GM10266 (cell line): ENCODE measurements around the gene MLLT1.

ENCODE experiments used
- DNase-seq: peaks from one replicate; pipeline ENCODE4 v3.0.0; 2012; ENCODE audit errors: extremely low spot score
- TF ChIP-seq, protein P1 (sequence below): IDR thresholded peaks from 2 replicates; pipeline ENCODE4 v1.5.1; 2012; ENCODE audit warnings: mild to moderate bottlenecking, low read depth; ENCODE audit not compliant: control insufficient read depth, insufficient read depth; ENCODE audit errors: missing control alignments

The MLLT1 gene

DNA sequence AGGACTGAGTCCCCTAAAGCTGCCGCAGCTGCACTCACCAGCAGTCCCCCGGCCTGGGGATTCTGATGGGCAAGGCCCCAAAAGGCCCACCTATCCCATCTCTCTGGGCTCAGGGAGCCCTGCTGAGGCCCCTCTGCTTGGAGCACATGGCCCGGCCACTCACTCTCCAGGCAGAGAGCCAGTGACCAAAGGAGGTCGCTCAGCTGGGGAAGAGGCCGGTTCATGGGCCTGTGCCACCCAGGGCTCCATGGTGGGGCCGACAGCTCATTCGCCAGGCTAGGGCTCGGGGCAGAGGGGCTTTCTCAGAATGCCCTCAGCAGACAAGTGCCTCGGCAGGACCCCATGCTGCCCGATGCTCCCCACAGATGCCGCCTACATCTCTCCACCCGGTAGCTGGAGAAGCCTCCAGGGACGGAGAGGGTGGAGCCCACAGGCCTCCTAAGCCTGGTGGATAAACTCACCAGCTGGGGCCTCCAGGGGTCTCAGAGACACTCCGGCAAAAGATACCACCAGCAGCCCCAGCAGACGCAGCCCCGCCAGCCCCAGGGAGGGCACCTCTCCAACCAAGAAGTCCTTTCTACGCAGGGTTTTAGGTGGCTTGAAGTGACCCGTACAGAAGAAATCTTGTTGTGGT lies 54.4 kb downstream of the MLLT1 start:
- TF ChIP-seq, protein P1, sequence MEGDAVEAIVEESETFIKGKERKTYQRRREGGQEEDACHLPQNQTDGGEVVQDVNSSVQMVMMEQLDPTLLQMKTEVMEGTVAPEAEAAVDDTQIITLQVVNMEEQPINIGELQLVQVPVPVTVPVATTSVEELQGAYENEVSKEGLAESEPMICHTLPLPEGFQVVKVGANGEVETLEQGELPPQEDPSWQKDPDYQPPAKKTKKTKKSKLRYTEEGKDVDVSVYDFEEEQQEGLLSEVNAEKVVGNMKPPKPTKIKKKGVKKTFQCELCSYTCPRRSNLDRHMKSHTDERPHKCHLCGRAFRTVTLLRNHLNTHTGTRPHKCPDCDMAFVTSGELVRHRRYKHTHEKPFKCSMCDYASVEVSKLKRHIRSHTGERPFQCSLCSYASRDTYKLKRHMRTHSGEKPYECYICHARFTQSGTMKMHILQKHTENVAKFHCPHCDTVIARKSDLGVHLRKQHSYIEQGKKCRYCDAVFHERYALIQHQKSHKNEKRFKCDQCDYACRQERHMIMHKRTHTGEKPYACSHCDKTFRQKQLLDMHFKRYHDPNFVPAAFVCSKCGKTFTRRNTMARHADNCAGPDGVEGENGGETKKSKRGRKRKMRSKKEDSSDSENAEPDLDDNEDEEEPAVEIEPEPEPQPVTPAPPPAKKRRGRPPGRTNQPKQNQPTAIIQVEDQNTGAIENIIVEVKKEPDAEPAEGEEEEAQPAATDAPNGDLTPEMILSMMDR = no peak
- DNase-seq = no peak

DNA sequence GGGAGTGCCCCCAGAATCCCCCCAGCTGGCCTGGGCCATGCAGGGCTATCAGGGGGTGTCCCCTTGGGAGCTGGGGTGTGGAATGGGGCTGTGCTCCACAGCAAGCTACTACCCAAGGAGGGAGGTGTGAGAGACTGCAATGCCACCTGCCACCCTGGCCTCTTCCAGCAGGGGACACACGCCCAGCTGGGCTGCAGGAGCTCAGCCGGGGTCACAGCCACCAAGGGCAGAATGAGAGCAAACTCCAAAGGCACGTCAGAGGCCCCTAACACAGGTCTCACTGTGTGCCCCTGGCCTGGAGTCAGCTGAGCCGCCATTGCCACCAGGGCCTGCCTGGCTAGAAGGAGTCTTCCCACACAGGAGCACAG lies 55.5 kb downstream of the MLLT1 start:
- TF ChIP-seq, protein P1 = no peak
- DNase-seq = no peak

DNA sequence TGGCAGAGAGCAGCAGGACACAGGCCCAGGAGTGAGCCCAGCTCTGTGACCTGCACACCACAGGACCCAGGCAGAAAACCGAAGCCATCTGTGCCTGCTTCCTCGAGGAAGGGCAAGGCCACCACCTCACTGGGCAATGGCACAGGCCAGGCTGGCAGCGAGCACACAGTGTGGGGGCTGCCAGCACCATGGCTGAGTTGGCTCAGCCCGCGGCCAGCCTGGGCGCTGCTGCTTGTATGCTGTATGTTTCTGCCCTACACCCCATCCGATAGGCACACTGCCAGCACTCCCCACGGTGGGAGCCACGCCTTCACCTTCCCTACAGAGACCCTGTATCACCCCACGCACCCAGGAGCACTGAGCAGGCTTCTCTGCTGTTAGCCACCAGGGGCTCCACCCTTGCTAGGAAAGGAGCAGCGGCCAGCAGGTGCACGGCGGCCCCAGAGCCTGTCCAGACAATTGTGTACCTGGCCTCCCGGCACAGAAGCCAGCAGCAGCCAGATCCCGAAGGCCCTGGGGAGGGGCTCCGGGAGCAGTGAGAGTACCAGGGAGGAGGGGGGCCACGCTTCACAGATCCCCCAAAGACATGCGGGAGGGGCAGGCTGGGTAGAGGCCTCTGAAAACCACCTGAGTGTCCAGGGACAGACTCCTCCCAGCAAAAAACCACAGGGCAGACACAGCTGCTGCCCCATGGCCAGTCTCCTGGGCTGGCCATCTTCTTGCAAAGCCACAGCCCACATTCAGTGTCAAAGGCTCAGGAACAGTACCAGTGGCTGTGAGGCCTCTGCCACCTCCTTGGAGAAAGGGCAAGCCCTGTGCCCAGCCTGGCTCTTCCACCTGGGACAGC lies 56.1 kb downstream of the MLLT1 start:
- DNase-seq = no peak
- TF ChIP-seq, protein P1 = no peak

DNA sequence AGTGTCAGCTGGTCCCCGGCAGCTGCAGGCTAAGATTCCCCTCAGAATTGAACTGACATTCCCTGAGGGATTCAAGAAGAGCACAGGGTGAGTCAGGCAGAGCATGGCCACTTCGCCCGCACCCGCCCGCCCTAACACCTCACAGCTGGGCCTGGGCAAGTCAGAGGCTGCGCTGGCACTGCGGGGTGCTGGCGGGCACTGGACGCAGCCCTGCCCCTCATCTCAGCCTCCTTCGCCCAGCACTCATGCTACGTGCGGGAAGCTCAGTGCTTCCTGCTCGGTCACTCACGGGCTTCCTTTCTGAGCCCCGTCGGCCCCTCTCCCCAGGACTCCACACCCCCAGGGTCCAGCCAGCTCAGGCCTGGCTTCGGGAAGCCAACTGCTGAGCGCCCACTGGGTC lies 56.9 kb downstream of the MLLT1 start:
- TF ChIP-seq, protein P1 = no peak
- no peak for DNase-seq

DNA sequence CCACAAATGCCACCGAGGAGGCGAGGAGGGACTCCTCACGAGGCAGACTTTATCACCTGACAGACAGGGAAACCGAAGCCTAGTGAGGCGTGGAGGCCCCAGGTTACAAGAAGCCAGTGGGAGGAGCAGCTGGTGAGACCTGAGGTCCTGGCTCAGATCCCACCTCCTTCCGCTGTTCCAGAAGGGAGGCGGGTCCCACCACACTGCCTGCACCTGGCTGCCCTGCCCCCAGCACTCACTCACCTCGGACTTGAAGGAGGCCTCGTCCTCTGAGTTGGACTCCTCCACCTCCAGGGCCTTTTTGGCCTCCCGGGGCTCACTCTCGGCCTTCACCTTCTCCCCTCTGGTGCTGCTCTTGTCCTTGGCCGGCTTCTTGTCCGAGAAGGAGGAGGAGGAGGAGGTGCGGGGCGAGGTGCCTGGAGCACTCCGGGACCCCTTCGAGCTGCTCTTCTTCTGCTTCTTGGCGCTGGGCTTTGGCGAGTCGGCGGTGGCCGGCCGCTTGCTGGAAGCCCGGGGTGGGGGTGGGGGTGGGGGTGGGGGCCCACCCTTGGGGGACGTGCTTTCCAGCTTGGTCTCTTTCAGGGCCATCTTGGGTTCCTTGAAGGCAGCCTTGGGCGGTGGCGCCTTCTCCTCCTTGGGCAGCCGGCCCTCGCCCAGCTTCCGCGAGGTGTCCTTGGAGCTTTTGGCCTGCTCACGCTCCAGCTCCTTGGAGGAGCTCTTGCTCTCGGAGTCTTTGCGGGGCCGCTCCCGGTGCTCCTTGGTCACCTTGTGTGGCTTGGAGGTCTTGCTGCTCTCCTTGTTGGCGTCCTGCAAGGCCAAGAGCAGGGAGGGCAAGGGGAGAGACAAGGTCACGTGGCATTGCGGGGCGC lies 57.7 kb downstream of the MLLT1 start:
- TF ChIP-seq, protein P1 = no peak

DNA sequence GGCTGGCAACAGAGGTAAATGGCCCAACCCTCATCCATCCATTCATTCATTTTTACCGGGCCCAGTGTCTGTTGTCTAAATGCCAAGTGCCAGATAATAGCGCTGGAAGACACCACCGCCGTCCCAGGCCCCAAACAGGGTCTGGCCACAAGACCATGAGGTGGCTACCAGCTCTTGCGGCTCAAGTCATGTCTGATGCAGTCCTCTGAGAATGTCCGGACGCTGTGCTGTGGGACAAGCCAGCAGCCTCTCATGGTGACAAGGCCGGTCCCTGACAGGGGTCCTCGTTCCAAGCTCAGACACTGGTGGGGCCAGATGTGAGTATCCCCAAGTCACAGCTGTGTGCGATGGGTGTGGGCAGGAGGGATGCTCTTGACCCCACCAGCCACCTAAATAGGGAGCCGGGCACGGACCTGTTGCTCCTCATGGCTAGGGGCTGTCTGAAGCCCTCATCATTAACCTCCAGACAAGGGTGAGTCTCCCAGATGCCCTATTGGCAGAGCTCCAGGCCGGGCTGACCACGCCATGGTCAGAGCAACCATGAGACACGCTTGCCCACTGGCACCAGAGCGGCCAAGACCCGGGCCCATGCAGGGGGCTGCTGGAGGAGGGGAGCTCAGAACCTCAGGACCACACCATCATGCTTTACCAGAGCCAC lies 58.4 kb downstream of the MLLT1 start:
- TF ChIP-seq, protein P1 = no peak
- no peak for DNase-seq

More for the DNA sequence above, 57.7 kb downstream of the MLLT1 start:
- DNase-seq = no peak
